ENCODE data around the gene RBMS2. TPM values are rescaled to one million over a fixed set of nuclear protein-coding genes. Genes with fewer than 3 reads are reported as not detected.
"Not testable (repeated sequence)": the region's sequence is repeated elsewhere in the genome, so short reads cannot be mapped to it uniquely, and the experiment has no call there.

The RBMS2 gene
- total RNA-seq, 4 donors from 2014 or later = 22.8 to 39.0 (median 31.8) TPM

DNA sequence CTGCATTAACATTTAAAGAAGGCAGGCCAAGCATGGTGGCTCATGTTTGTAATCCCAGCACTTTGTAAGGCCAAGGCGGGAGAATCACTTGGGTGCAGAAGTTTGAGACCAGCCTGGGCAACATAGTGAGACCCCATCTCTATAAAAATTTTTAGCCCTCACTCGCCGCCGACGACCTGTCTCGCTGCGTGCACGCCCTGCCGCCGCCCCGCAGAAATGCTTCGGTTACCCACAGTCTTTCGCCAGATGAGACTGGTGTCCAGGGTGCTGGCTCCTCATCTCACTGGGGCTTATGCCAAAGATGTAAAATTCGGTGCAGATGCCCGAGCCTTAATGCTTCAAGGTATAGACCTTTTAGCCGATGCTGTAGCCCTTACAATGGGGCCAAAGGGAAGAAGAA lies 10.8 kb upstream of the RBMS2 start:
- no peak overlapping the region for H3K4me3 ChIP-seq
- no peaks in the 10 kb centered on the region for H3K36me3 ChIP-seq
- H3K9me3 ChIP-seq = no peaks in the 10 kb centered on the region
- no peaks in the 10 kb centered on the region for H3K27me3 ChIP-seq
- 89 to 93% methylated on average over 16 of the region's 16 CpGs for WGBS, 2 donors
- TF ChIP-seq, protein P1, sequence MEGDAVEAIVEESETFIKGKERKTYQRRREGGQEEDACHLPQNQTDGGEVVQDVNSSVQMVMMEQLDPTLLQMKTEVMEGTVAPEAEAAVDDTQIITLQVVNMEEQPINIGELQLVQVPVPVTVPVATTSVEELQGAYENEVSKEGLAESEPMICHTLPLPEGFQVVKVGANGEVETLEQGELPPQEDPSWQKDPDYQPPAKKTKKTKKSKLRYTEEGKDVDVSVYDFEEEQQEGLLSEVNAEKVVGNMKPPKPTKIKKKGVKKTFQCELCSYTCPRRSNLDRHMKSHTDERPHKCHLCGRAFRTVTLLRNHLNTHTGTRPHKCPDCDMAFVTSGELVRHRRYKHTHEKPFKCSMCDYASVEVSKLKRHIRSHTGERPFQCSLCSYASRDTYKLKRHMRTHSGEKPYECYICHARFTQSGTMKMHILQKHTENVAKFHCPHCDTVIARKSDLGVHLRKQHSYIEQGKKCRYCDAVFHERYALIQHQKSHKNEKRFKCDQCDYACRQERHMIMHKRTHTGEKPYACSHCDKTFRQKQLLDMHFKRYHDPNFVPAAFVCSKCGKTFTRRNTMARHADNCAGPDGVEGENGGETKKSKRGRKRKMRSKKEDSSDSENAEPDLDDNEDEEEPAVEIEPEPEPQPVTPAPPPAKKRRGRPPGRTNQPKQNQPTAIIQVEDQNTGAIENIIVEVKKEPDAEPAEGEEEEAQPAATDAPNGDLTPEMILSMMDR (IDR thresholded peaks at IDR 0.05) = no peak
- TF ChIP-seq POLR2A (IDR thresholded peaks at IDR 0.05) = no peak
- TF ChIP-seq EP300 (IDR thresholded peaks at IDR 0.05) = no peak
- peaks cover 0 to 8% (median 0%) of the 10 kb centered on the region in 4 donors for H3K4me1 ChIP-seq
- no peak for DNase-seq (ENCODE audit: low spot score in 2 of 2)
- H3K27ac ChIP-seq = no peak overlapping the region

DNA sequence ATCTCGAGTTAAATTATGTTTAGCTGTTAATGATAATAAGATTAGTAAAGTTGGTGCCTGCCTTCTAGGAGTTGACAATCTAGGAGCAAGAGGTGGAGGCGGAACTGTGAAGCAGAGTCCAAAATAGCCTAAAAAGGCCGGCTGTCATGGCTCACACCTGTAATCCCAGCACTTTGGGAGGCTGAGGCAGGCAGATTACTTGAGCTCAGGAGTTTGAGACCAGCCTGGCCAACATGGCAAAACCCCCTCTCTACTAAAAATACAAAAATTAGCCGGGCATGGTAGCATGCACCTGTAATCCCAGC lies 7.7 kb upstream of the RBMS2 start:
- peak overlapping the region; percentile 29 to 79 (median 46) for H3K27ac ChIP-seq
- not testable (repeated sequence) for H3K4me3 ChIP-seq
- TF ChIP-seq, protein P1 (IDR thresholded peaks at IDR 0.05) = peak in 1 of 5 experiments; percentile 8

DNA sequence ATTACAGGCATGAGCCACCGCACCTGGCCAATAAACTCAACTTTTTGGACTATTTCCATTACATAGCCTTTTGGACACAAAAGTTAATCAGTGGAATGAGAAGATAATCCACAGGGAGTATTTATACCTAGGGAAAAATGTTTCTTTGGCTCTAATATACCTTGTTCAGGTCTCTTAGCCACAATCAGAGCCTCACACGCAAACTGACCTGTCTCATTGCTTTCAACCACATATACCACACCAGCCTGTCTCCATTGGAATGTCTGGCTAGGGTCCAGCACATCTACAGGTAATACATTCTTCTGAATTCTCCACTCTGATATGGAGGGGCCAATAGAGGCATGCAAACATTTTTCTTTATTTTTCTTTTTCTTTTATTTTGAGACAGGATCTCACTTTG lies 3.8 kb upstream of the RBMS2 start:
- TF ChIP-seq, protein P1 (IDR thresholded peaks at IDR 0.05) = no peak
- TF ChIP-seq EP300 (IDR thresholded peaks at IDR 0.05) (no peak), POLR2A (IDR thresholded peaks at IDR 0.05) (no peak)
- 89 to 92% methylated on average over 2 of the region's 2 CpGs for WGBS, 2 donors

More for the DNA sequence above, 7.7 kb upstream of the RBMS2 start:
- not testable (repeated sequence) for DNase-seq (ENCODE audit: low spot score in 2 of 2); H3K27me3 ChIP-seq; H3K9me3 ChIP-seq; H3K36me3 ChIP-seq
- 57 to 58% methylated on average over 4 of the region's 4 CpGs for WGBS, 2 donors
- H3K4me1 ChIP-seq = peaks cover 0 to 16% (median 0%) of the 10 kb centered on the region in 4 donors

DNA sequence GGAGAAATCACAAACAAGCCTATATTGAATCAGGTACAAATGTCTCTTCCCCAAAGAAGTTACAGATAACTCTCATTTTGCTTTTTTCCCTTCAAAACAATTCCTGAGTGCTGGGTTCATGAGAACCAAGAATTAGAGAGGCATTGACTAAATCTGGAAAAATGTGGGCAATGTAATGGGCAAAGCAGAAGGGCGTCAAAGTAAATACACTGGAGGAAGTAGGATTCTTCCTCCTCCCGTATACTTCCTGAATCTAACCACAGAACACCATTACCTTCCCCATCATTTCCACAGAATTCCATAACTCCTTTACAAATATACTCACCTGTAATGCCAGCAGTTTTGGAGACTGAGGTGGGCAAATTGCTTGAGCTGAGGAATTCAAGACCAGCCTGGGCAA lies 3.0 kb upstream of the RBMS2 start:
- no peaks in the 10 kb centered on the region for H3K36me3 ChIP-seq
- peak overlapping the region in 1 of 4 donors; percentile 6 for H3K27ac ChIP-seq
- DNase-seq (ENCODE audit: low spot score in 2 of 2) = no peak
- H3K9me3 ChIP-seq = no peaks in the 10 kb centered on the region
- peaks cover 0 to 49% (median 8%) of the 10 kb centered on the region in 4 donors for H3K4me1 ChIP-seq
- no peak overlapping the region for H3K4me3 ChIP-seq
- TF ChIP-seq POLR2A (IDR thresholded peaks at IDR 0.05) (no peak), EP300 (IDR thresholded peaks at IDR 0.05) (no peak)
- TF ChIP-seq, protein P1 (IDR thresholded peaks at IDR 0.05) = no peak
- WGBS, 2 donors = 54 to 56% methylated on average over 2 of the region's 2 CpGs
- H3K27me3 ChIP-seq = no peaks in the 10 kb centered on the region

More for the DNA sequence above, 3.8 kb upstream of the RBMS2 start:
- no peak overlapping the region for H3K4me3 ChIP-seq
- H3K36me3 ChIP-seq = no peaks in the 10 kb centered on the region
- H3K27ac ChIP-seq = no peak overlapping the region
- DNase-seq (ENCODE audit: low spot score in 2 of 2) = no peak
- H3K4me1 ChIP-seq = peaks cover 0 to 42% (median 8%) of the 10 kb centered on the region in 4 donors
- no peaks in the 10 kb centered on the region for H3K9me3 ChIP-seq
- no peaks in the 10 kb centered on the region for H3K27me3 ChIP-seq

GRCh38 chr12:56520048-56520447 lies 1.6 kb upstream of the RBMS2 start:
- 53 to 69% methylated on average over 3 of the region's 3 CpGs for WGBS, 2 donors
- no peaks in the 10 kb centered on the region for H3K9me3 ChIP-seq
- H3K36me3 ChIP-seq = no peaks in the 10 kb centered on the region
- TF ChIP-seq, protein P1 (IDR thresholded peaks at IDR 0.05) = no peak
- TF ChIP-seq EP300 (IDR thresholded peaks at IDR 0.05) (no peak), POLR2A (IDR thresholded peaks at IDR 0.05) (no peak)
- H3K27ac ChIP-seq = peak overlapping the region; percentile 81 to 97 (median 92)
- H3K27me3 ChIP-seq = no peaks in the 10 kb centered on the region
- H3K4me1 ChIP-seq = peaks cover 0 to 56% (median 11%) of the 10 kb centered on the region in 4 donors
- DNase-seq (ENCODE audit: low spot score in 2 of 2) = no peak
- peak overlapping the region in 1 of 4 donors; percentile 67 for H3K4me3 ChIP-seq

Data from tibial nerve (tissue), 4 donors.